ENCODE measurements around the gene SLC22A14. TPM values are rescaled to one million over a fixed set of nuclear protein-coding genes. Genes with fewer than 3 reads are reported as not detected.

Gene SLC22A14
- total and polyA plus RNA-seq, 2 donors (not counting 3 experiments of a cell fraction or from before 2014, with no cell fraction given): not detected

DNA sequence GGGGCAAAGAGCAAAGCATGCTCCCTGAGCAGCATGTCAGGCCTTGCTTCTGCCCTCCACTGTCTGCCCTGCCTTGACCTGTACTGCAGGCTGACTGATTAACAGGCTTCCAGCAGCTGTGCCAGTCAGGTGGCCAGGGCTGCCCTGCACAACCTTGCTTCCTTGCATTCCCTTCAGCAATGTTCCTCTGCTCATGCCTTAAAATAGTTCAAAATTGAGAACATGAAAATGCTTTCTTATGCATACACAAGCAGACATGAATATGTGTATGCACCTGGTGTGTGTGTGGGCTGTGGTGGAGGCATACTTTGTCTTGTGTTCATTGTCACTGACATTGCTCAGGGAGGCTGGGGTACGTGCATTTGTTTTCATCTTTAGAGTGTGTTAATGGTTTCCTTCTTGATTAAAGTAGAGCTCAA, 17.7 kb upstream of the SLC22A14 start:
- Histone ChIP-seq H3K79me2 (ENCODE audit: control insufficient read depth, insufficient read depth, low read length) (no peaks in the 10 kb centered on the region), H3K27ac (ENCODE audit: insufficient read depth, low read depth, low read length) (no peak overlapping the region), H3K9me3 (replicated peaks; ENCODE audit: control insufficient read depth, insufficient read depth, low read length) (no peaks in the 10 kb centered on the region), H3K4me3 (replicated peaks in 1 of 3; ENCODE audit: insufficient read depth in 1 of 3, low read depth in 1 of 3, low read length in 3 of 3) (no peak overlapping the region), H3K36me3 (ENCODE audit: control insufficient read depth in 2 of 2, extremely low read depth in 1 of 2, insufficient read depth in 2 of 2, low read length in 2 of 2) (no peaks in the 10 kb centered on the region), H2AFZ (ENCODE audit: low read depth, low read length) (no peak overlapping the region), H3K4me1 (ENCODE audit: control insufficient read depth, extremely low read depth, insufficient read depth, low read length) (no peaks in the 10 kb centered on the region), H3K9me1 (replicated peaks; ENCODE audit: control insufficient read depth, extremely low read depth, insufficient read depth, low read length) (no peaks in the 10 kb centered on the region), H3K27me3 (ENCODE audit: control insufficient read depth in 2 of 2, insufficient read depth in 2 of 2, low read length in 2 of 2) (no peaks in the 10 kb centered on the region), H3K4me2 (ENCODE audit: insufficient read depth, low read length) (no peak overlapping the region), H4K20me1 (replicated peaks; ENCODE audit: control insufficient read depth, extremely low read depth, insufficient read depth, low read length) (no peaks in the 10 kb centered on the region), H3K9ac (replicated peaks; ENCODE audit: extremely low read depth, insufficient read depth, low read length) (no peak overlapping the region)
- intact Hi-C loops (cut with micrococcal nuclease) (no loop called here), dilution Hi-C loops (cut with MboI; ENCODE audit: extremely low pct_ligation_motif_present, low sequenced_read_pairs) (no loop called here)
- DNase-seq (ENCODE audit: low read depth, low spot score) (no peak), FAIRE-seq (no peak)
- no TSS peak for BruUV-seq (replicated peaks)
- ChIA-PET POLR2A (no interaction called here), CTCF (interaction anchor here (0.5 to 1.7 kb wide), 2 partner anchors 82 to 106 kb away, joined by 3 to 4 read pairs; partner anchors contain the start of gene XYLB)
- TF ChIP-seq GATA2 (IDR thresholded peaks at IDR 0.05; ENCODE audit: insufficient read depth, insufficient read length, low read depth, low read length) (no peak), MYC (IDR thresholded peaks at IDR 0.05; ENCODE audit: low read depth, low read length) (no peak), FOS (IDR thresholded peaks at IDR 0.05; ENCODE audit: borderline replicate concordance, insufficient read depth, low read length) (no peak), EZH2 (IDR thresholded peaks at IDR 0.05; ENCODE audit: borderline replicate concordance, low read depth, low read length, severe bottlenecking) (no peak), POLR2A (IDR thresholded peaks at IDR 0.05; ENCODE audit: low read depth, low read length) (no peak), JUN (IDR thresholded peaks at IDR 0.05; ENCODE audit: borderline replicate concordance, insufficient read depth, insufficient read length, low read depth) (no peak), POLR2AphosphoS5 (IDR thresholded peaks at IDR 0.05; ENCODE audit: insufficient read depth, low read depth, low read length) (no peak)
- TF ChIP-seq, protein P1, sequence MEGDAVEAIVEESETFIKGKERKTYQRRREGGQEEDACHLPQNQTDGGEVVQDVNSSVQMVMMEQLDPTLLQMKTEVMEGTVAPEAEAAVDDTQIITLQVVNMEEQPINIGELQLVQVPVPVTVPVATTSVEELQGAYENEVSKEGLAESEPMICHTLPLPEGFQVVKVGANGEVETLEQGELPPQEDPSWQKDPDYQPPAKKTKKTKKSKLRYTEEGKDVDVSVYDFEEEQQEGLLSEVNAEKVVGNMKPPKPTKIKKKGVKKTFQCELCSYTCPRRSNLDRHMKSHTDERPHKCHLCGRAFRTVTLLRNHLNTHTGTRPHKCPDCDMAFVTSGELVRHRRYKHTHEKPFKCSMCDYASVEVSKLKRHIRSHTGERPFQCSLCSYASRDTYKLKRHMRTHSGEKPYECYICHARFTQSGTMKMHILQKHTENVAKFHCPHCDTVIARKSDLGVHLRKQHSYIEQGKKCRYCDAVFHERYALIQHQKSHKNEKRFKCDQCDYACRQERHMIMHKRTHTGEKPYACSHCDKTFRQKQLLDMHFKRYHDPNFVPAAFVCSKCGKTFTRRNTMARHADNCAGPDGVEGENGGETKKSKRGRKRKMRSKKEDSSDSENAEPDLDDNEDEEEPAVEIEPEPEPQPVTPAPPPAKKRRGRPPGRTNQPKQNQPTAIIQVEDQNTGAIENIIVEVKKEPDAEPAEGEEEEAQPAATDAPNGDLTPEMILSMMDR (IDR thresholded peaks at IDR 0.05; ENCODE audit: extremely low read depth in 1 of 2, insufficient read depth in 1 of 2, low read depth in 1 of 2, low read length in 2 of 2): no peak
- TF ChIP-seq, protein P2, sequence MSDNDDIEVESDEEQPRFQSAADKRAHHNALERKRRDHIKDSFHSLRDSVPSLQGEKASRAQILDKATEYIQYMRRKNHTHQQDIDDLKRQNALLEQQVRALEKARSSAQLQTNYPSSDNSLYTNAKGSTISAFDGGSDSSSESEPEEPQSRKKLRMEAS (IDR thresholded peaks at IDR 0.05; ENCODE audit: insufficient read depth, insufficient read length): no peak

Measured in endothelial cell of umbilical vein (primary cell).